Stimulated activated CD4-positive, alpha-beta T cell treated with anti-CD3 and anti-CD28 coated beads, Interleukin-4, amount 100 ng/mL, for 24 hours (primary cell): Measurements from ENCODE around the gene QSOX1.
"Not testable (repeated sequence)": the region's sequence is repeated elsewhere in the genome, so short reads cannot be mapped to it uniquely, and the experiment has no call there.

ENCODE experiments used
- DNase-seq: peaks from one replicate; pipeline ENCODE4 v3.0.0-alpha.2; 2020

The QSOX1 gene

DNA sequence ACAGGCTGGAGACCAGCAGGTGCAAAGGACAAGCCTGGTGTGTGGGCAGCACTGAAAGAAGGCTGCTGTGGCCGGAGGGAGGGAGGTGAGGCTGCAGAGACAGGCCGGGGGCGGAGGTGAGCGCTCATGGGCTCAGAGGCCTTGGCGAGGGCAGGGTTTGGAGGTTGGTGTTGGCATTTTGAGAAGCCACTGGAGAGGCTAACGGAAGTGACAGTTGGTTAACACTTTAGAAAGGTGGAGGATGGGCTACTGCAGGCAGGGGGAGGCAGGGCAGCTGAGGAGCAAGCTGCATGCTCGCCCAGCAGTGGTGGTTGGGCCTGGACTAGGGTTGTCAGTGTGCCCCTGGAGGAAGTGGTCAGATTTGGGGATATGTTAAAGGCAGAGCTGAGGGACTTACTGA is 37.5 kb downstream of the QSOX1 start:
- no peak for DNase-seq

DNA sequence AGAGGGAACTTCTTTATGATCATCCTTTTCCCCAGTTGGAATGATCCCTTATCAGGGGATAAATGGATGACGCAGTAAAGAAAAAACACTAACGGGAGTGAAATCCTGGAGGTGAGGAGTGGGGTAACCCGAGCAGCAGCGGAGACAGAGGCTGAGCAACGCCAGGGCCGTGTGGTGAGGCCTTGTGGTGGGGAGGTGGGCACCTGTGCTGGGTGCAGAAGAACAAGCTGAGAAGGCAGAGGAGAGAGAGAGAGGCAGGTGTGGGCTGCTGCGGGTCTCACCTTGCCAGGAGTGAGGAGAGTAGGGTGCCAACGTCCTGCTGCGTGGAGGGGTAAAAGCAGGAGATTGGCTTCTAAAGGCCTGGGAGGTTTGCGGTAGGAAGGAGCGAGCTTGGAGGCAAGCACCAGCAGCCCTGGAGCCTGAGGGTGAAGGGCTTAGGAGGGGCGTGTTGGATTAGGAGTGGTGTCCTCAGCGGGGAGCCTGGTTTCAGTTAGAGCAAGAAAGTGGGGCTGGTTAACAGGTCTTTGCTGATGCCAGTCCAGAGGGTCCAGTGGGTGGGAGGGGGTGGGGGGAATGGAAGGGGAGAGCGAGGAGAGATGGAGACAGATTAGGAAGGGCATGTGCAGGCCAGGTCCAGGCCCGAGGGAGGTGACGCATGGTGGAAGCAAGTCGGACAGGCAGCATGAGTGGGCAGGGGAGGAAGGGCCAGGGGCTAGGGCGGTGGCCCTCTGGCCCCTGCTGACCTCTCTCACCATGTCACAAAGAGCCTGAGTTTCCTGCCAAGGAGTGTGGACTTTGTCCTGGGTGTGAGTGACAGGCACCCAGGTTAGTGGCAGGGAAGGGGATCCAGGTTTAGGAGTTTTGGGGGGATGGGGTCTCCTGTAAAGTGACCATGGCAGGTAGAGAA is 38.7 kb downstream of the QSOX1 start:
- no peak for DNase-seq

DNA sequence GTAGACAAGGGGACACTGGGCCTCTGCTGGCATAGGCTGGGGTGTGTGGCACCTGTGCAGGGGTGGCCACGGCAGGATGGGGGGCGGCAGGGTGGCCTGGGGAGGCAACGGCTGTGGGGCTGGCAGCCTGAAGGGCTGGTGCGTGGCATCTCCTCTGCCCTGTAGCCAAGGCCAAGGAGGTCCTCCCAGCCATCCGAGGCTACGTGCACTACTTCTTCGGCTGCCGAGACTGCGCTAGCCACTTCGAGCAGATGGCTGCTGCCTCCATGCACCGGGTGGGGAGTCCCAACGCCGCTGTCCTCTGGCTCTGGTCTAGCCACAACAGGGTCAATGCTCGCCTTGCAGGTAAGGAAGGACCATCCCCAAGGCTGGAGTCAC is 39.4 kb downstream of the QSOX1 start:
- no peak for DNase-seq

DNA sequence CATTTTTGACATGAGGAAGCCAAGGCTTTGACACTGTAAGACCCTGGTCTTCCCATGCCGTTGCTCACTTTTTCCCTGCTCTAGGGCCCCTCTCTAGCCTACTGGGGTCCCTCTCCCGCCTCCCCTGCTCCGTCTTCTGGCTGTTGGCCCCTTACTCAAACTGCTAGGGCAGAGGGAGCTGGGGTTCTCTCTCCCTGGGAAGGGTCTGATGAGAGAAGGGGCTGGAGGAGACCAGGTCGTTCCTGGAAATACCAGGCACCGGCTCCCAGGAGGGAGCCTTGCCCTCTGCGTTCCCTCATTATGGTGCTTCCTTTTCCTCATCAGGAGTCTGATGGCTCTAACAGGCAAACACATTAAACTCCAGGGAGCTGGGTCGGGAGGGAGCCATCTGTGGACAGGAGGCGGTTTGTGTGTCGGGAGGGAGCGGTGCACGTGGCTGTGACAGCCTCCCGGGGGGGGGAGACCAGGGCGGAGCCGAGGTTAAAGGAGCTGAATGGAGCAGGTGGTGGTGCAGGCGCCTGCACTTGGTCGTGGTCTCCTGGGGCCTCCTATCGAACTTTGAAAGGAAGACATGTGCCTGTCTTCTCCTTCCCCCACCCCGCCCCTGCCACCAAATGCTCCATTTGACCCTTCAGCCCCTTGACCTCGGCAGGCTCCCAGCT is 40.0 kb downstream of the QSOX1 start:
- DNase-seq = no peak

DNA sequence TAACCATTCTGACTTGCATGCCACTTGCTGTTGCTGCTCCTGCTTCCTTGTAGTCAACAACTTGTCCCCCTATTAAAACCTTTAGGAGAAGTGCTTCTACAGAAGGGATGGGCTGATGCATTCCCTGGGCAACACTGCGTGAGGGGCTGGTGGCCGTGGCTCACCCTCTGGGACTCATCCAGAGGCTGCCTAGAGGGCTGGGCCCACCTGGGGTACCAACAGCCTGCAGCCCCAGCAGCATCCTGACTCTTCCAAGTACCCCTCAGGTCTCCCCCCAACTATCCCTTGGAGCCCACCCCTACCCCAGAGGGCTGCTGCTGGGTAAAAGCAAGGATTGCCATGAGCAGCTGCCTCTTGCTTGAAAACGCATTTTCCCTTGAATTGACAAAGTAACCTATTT is 40.7 kb downstream of the QSOX1 start:
- DNase-seq = no peak

DNA sequence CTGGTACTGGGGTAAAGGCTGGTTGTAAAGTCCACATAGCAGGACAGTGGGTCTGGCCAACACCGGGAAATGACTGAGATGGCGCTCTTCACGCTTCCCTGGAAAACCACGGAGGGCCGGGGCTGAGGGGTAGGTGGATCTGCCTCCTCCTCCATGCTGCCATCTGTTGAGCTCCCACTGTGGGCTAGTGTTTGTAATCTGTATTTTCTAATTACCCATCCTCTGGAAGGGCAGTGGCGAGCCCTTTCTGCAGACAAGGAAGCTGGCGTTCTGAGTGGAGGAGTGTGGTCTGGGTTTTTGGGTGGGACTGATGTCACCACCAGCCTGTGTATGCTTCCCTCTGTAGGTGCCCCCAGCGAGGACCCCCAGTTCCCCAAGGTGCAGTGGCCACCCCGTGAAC is 41.2 kb downstream of the QSOX1 start:
- DNase-seq = no peak

DNA sequence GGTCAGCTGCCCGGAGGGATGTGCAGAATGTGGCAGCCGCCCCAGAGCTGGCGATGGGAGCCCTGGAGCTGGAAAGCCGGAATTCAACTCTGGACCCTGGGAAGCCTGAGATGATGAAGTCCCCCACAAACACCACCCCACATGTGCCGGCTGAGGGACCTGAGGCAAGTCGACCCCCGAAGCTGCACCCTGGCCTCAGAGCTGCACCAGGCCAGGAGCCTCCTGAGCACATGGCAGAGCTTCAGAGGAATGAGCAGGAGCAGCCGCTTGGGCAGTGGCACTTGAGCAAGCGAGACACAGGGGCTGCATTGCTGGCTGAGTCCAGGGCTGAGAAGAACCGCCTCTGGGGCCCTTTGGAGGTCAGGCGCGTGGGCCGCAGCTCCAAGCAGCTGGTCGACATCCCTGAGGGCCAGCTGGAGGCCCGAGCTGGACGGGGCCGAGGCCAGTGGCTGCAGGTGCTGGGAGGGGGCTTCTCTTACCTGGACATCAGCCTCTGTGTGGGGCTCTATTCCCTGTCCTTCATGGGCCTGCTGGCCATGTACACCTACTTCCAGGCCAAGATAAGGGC is 41.9 kb downstream of the QSOX1 start:
- no peak for DNase-seq

DNA sequence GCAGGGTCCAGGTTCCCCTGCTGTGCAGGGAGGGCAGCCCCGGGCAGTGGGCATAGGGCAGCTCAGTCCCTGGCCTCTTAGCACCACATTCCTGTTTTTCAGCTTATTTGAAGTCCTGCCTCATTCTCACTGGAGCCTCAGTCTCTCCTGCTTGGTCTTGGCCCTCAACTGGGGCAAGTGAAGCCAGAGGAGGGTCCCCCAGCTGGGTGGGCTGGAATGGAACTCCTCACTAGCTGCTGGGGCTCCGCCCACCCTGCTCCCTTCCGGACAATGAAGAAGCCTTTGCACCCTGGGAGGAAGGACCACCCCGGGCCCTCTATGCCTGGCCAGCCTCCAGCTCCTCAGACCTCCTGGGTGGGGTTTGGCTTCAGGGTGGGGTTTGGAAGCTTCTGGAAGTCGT is 42.6 kb downstream of the QSOX1 start:
- no peak for DNase-seq

DNA sequence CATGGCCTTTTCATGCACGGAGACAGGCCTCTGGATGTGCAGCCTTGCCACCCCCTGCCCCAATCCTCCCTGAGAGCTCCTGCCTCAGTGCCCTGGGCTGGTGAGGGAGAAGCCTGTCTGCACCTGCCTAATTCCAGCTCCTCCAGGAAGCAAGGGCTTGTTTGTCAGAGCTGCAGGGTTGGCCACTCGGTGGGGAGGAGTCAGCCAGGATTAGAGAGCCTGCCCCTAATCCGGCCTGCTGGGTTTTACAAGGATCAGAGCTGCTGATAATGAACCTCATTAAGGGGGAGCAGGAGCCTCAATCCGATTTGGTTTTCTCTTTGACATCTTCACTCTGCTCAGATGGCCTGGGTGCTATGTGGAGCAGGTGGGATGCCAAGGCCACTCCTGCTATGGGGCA is 43.5 kb downstream of the QSOX1 start:
- no peak for DNase-seq

DNA sequence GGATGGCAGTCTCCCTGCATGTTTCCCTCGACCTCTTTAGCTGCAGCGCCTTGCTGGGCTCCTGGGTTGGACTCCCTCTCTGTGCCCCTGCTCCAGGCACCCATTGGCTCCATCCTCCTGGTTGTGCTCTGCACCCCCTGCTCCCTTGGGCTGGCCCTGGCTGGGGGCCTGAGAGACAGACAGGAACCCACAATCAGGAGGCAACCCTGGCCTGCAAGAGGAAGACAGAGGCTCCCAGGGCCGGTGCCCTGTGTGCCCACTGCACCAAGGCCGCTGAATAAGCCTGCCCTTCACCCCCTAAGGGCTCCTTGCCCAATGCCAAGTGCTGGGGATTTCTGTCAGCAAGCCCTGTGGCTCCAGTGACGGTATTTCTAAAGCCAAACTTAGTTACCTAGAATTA is 43.9 kb downstream of the QSOX1 start:
- no peak for DNase-seq

DNA sequence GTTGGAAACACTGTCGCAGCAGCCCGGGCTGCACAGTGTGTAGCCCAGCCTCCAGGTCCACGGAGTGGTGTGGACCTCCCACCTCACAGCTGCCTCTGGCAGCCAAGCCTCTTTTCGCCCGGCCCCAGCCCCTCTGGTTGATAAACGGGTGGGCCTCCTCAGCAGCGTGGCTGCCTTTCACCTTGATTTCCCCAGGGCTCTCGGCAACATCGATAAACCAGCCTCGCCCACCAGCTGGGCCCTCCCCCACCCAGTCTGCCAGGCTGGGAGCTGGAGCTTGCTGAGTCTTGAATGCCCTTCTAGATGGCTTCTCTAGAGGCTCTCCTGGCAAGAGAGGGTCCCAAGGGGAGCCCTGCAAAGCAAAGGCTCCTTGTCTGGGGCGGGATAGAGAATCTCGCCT is 44.3 kb downstream of the QSOX1 start:
- DNase-seq = no peak

DNA sequence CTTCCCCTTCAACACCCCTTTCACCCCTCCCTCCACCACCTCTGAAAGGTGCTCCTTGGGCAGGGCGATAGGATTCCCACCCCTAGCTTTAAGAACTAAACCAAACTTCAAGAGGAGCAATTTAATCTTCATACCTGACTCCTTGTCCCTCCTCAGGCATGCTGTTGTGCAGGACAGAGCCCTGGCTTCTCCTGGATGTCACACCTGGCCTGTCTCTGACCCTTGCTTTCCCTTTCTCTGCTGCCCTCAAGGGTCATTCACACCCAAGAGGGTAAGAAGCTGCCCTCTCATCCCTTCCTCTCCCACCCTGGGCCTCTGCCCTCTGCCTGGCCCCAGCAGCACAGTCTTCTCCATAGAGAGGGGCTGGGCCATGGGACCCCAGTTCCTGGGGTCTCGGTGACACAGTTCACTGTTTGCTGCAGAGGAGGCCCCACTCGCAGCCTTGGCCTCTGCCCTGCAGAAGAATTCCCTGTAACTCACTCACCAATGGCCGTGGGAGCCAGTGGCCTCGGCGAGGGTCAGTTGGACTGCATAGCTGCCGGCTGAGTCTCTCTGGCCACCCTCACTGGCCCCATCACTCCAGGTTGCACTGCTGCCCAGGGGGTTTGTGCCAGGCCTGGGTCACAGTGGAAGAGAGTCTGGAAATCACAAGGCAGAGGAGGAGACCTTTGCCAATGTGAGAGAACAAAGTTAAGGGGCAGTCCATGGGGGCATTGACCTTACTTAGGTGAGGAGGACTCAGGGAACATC is 47.0 kb downstream of the QSOX1 start:
- DNase-seq = no peak

DNA sequence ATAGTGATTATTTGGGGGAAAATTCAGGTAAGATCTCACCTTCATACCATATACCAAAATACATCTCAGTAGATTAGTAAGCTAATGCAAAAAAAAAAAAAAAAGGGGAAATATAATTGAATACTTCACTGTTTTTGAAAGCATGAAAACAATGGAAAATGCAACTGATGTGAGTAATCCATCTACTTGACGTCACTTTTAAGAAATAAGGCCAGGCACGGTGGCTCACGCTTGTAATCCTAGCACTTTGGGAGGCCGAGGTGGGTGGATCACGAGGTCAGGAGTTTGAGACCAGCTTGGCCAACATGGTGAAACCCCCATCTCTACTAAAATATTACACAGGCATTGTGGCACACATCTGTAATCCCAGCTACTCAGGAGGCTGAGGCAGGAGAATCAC is 47.9 kb downstream of the QSOX1 start:
- DNase-seq = not testable (repeated sequence)

DNA sequence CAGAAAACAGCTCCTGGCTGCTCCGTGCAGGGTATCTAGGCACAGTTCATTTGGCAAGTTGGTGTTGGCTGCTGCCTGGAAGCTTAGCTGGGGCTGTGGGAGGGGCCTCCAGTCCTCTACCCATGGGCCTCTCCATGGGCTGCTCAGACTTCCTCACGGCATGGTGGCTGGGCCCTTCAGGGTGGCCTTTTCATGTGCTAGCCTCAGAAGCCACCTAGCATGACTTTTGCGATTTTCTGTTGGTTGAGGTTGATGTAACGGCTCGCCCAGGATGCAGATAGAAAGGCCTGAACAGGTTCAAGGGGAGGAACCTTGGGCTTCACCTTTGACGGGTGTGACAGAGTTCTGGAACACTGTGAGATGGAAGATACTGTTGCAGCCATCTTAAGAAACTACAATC is 49.6 kb downstream of the QSOX1 start:
- no peak for DNase-seq

DNA sequence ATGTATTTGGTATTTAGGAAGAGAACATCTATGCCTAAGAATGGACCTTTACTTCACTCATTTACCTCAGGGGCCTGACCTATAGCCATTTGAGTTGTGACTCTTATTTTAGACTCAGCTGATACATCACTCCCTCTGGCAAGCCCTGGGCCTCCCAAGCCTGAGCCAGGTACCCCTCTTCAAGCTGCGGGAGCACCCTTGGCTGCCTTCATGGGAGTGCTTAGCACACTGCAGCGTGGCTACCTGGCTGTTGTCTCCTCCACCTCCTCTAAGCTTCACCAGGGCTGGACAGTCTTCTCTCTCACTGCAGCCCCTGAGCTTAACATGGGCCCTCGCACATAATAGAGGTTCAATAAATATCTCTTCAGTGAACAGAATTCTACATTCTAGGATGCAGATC is 51.9 kb downstream of the QSOX1 start:
- DNase-seq = no peak

DNA sequence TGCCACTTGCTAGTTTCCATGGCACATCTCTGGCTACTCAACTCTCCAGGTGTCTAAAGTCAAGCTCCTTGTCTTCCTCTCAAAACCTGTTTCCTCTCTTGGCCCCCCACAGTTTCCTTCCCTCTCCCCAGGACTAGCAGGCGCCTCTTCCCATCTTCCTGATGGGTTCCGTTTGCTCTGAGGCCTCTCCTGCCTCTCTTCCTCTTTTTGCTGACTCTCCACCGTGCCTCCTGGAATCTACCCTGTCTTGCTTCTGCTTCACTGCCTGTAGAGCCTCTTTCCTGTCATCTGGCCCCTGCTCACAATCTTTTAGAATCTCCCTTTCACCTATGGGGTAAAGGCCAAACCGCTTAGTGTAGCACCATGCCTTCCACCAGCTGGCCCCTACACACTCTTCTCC is 53.6 kb downstream of the QSOX1 start:
- DNase-seq = no peak

DNA sequence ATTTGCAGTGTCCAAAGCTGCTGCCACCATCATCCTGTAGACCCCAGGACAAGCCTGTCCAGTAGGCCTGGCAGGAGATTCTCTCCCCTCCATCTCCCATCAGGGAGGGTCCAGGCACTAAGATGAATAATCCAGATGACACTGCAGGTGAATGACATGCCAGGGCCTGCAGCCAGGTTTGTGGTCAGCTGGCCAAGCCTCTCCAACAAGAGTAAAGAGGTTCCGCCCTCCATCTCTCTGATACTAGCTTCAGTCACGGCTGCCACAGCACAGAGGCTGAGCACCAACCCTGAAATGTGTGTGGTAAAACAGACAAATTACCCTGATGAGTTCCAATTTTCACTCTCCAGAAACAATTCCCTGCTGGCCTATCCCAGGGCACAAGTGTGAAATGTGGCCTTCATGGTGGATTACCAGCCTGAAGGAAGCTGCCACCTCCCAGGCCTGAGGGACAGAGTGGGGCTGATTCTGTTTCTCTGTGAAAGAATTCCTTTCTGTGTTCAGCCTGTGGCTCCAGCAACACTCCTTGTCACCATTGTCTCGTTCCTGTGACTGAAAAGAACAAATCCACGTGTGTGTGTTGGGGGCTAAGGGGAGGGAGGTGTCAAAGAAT is 55.4 kb downstream of the QSOX1 start:
- DNase-seq = no peak

DNA sequence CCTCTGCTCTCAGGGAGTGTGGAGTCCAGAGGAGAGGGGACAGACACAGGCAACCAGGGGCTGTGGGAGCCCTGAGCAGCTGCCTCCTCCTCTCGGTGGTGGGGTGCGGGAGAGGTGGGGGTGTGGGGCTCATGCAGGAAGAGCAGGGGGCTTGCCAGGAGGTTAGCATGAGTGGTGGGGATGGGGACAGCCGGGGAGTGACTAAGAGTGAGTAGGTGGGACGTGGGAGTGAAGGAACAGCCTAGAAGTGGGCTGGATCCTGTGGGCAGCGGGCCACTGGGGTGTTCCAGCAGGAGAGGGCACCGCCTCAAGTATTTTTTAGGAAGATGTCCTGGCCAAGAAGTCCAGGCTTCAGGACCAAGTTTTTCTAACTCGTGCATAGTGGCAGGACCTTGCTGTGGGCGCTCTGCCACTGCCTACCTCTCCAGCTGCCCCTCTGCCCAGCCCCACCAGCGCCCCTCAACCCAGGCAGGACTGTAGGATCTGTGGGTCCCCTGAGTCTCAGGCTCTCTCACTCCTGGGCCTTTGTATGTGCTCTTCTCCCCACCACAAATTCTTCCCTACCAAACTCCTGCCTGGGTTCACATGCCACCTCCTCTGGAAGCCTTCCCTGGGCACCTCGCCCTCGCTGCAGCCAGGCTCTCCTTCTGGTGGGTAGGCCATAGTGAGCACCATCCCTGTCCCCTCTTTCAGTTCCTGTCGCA is 56.6 kb downstream of the QSOX1 start:
- DNase-seq = no peak

DNA sequence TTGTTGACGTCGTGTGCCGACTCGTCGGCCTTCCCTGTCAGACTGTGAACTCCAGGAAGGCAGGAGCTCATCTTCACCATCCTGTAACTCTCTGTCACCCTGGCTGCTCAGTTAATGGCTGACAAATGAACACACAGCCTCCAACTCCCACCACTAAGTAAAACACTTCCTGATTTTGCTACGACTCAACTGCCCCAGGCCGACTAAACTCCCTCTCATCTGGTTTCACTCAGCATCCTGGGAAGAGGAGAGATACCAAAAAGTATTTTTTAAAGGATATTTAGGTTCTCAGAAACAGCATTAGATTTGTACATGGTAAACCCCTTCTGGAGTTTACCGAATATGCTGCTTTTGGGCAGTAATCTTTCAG is 57.2 kb downstream of the QSOX1 start:
- no peak for DNase-seq

DNA sequence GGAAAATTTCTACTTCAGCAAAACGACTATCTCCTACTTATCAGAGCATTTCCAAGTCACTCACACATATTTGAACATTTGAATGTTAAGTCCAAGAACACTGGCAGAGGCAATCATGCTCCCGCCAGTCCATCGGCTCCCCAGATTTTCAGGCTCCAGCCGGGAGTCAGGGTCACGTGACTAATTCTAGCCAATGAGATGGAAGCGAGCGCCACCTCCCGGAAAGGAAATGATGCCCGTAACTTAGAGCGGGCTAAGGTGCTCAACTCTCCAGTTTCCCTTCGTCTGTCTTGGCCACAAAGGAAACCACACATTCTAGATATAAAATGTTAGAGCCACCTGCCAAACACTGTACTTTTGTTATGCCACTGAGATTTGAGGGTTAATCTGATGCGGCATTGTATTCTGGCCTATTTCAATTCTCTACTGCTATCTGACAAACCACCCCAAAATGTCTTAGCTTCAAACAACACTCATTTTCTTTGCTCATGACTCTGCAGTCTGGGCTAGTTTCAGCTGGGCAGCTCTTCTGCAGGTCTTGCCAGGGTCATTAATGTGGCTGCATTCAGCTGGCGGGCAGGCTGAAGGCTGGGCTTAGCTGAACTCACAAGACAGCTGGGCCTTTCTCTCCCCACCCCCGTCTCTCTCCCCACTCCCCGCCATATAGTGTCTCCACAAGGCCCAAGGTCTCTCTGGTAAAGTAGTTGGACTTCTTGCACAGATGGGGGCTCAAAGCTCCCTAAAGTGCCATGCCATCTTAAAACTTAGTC is 58.9 kb downstream of the QSOX1 start:
- peak; percentile 48 for DNase-seq

DNA sequence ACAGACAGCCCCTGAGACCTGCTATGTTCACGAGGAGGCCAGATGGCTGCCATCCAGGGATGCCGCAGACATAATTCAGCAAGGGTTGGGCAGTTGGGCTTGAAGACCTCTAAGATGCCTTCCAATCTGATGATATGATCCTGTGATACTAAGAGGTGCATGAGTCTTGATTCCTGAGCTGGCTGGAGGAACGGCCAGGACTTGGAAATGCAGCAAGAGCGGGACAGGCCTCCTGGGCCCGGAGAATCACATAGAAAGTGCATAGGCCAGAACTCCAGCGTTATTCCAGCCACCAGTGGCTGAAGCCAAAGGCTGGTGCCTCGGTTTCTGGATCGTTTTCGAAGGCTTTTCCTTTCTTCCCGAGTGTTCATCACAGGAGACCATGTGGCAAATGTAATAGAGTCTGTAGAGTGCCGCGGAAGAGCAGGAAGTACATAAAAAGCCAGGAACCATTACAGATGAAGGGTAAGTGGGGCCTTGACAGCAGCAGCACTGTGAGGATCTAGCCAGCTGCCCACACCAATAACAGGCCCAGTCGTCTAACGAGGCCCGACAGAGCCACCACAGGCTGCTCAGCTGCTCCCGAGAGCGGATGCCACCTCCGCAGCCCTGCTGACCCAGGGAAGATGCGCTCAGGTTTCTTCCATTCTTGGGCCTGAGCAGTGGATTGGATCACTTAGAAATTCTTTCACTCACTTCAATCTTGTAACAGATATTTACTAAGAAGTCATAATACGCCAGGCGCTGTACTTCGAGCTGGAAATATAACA is 61.4 kb downstream of the QSOX1 start:
- no peak for DNase-seq
